ENCODE measurements around the gene KIF6.

KIF6 gene

DNA sequence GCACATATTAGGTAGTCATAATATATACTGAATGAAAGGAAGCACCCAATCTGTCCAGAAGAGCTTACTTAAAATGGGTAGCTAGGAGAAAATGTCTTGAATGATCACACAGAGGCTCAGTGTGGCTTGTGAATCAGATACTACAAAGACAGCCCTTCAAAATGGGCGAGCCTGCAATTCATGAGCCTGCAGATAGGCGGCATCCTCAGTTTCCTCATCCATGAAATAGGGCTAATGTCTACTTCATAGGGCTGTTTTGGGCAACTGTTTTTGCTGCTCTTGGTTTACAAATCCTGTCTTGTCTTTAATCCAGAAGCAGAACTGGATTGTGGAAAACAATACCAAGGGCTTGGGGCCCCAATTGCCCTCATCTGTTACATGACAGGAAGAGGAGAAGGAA lies 273.4 kb downstream of the KIF6 start:
- no peak for DNase-seq (ENCODE audit: low spot score)

DNA sequence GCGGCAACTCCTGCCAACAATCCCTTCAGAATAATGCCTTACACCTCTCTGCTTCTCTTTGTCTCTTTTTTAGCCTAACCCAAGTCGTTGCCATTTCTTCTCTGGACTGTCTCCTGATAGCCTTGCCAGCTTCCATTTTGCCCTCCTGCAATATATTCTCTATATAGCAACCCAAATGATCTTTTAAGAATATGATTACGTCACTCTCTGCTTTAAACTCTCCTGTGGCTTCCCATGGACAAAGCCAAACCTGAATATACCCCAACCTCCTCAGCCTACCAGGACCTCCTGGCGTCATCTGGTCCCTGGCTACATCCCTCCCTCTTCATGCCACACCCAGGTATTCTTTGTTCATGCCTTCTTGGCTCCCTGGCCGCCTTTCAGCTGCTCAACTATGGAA lies 276.2 kb downstream of the KIF6 start:
- DNase-seq (ENCODE audit: low spot score): no peak

DNA sequence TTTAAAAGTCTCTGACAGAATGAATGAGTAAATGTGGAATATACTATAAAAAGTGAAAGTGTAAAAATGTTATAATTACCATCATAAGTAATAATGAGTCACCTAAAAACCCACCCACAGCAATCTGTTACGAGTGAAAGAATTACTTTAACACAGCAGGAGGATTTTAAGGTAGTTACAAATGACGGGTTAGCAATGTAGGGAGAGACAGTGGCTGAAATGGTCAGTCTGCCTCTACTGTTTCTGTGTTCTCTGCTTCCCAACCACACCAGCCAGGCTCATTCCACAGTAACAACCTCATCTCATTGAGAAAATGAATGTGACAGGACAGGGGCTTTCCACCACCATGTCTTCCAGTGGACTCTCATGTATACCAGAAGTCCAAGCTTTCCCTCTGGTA lies 278.3 kb downstream of the KIF6 start:
- no peak for DNase-seq (ENCODE audit: low spot score)

DNA sequence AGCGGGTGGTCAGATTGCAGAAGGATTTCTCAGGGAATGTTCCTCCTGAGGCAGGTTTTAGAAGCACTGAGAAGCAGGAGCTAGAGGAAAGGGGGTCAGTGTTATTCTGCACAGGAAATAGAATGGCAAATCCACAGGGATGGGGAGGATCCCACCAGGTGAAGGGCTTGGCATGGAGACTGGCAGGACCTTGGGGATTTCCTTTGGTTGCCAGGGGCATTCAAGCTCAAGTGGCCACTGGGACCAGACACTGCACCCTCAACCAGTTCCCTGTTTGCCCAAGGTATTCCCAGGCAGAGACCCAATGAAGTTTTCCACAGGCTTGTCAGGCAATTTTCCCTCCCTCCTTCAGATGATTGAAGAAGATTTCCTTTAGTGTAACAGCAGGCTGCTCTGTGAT lies 279.5 kb downstream of the KIF6 start:
- no peak for DNase-seq (ENCODE audit: low spot score)

DNA sequence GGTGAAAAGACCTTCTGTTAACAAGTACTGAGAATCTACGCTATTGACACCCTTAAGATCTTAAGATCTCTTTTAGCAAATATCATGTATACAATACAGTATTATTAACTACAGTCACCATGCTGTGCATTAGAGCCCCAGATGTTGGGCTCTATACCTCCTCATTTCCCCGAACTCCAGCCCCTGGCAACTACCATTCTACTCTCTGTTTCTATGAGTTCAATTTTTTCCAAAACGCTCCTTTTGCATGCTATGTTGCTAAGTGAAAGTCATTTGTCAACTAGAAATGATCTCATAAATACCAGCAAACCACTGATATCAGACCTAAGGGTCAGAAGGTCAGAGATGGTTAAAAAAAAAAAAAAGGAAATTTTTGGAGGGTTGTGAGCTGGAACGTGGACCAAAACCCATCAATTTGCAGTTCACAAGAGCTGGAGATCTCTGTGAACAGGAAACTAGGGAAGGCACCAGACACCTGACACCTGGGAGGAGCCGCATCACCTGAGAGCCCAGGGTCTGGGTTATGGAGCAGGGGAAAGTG lies 280.7 kb downstream of the KIF6 start:
- DNase-seq (ENCODE audit: low spot score): no peak

DNA sequence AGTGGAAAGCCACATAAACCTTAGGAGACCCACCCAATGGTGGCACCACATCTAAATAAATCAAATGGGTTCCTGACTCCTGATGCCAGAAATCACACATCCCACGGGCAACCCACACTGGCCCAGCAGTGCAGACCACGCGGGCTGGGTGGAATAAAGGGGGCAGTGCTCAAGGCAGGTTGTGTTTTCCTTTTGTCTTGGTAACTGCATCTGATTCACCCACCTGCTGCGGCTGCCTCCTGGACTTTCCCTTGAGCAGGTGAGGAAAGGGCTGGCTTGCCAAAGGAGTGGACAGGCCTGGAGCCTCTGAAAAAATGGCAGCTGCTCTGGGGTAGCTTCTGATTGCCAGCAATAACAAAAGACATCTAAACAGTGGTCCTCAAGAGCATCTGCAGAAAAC lies 283.2 kb downstream of the KIF6 start:
- no peak for DNase-seq (ENCODE audit: low spot score)

DNA sequence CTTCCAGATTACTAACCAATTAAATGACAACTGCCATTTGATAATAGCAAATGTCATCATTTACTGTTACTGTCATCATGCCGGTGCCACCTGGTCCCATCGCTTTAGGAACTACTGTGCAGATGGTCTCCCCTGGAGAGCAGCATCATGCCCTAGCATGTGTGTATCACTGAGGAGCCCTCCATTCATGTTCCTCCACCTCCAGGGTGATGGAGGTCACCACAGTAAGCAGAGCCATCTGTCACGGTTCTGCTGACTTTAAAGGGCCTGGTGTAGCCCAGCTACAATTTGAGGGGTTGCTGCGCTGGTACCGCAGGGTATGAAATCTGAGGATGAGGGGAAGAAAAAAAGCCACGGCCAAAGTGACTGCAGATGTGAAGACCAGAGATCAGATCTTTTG lies 283.9 kb downstream of the KIF6 start:
- DNase-seq (ENCODE audit: low spot score): no peak

DNA sequence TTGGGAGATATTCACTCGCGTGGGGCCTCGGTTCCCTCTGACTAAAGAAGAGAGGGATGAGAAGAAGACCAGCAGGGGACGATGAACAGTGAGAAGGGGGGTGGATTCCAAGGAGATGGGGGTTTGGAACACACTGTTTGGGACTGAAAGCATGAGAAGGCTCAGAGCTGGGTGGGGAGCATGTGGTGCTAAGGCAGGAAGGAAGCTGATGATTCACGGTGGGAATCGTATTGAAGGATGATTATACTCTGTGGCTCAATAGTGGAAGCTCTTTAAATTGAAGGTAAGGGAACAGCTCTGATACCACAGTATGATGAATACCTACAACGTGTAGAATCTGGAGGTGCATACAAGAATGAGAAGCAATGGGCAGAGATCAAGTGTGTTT lies 285.2 kb downstream of the KIF6 start:
- DNase-seq (ENCODE audit: low spot score): no peak

DNA sequence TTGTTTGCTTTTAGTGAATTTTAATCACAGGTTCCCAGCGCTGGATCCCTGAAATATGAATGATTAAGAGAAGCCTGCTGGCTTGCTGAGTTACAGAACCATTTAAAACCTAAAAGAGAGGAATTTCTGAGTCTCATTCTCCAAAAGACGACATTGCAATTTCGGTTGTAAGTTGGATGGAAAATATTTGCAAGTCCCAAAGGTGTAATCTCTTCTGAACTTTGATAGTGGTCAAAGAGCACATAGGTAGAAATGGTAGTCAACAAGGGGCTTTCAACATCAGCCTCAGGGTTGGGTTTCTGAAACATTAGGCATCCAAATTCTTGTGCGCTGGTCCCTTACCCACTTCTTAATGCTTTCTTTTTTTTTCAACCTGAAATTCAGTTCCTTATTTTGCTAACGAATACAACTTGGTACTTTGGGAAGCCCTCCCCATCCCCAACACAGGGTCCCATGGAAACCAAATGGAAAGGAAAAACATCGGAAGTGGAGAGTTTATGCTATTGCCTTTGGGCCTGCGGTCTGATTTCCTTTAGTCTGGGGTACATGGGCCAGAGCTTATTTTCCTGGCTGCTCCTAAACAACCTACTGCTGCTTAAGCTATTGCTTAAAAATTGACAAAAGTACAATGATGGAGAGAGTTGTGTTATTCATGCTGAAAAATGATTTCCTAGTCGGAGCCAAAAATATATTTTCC lies 285.7 kb downstream of the KIF6 start:
- no peak for DNase-seq (ENCODE audit: low spot score)

DNA sequence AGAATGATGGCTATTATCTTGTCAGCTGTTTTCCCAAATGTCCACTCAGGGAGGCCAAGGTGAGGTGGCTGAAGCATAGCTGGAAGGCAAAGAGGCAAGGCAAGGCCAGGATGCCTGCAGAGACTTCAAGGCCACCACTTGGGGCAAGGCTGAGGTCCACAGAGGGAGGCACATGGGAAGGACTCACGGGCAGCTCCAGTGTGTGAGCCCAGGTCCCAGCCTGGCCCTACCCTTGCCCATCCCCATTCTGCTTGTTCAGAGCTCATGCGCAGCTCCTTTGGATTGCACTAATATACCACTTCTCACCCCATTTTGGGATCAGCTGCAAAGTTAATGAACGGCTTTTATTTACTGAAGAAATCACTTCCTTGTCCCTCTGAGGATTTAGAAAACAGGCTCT lies 291.6 kb downstream of the KIF6 start:
- no peak for DNase-seq (ENCODE audit: low spot score)

DNA sequence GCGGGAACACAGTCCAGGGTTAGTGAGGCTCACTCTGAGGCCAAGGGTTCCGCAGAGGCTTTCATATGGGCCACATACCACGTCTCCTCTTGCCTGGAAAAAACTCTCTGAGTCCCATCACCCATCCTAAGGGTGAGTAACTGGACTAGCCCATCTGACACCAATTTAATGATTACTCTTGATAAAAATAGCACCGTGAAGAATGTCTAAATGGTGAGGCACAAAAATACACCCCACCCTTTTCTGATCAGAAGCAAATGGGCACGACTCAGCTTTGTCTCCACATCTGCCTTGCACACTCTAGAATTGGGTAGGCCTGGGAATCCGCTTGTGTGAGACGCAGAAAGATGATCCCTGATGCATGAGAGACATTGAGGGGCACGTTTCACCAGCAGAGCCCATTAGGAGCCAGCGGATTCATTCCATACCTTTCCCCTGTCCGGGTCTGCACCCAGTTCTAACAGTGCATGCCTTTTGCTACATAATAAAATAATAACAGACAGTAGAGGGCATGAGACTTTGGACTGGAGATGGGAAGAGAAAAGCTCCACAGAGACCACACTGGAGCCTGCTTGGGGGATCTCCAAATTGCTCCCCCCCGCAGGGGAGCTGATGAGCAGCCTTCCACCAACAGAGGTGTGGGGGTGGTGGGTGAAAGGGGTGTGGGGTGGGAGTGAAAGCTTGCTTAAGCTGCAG lies 292.7 kb downstream of the KIF6 start:
- no peak for DNase-seq (ENCODE audit: low spot score)

DNA sequence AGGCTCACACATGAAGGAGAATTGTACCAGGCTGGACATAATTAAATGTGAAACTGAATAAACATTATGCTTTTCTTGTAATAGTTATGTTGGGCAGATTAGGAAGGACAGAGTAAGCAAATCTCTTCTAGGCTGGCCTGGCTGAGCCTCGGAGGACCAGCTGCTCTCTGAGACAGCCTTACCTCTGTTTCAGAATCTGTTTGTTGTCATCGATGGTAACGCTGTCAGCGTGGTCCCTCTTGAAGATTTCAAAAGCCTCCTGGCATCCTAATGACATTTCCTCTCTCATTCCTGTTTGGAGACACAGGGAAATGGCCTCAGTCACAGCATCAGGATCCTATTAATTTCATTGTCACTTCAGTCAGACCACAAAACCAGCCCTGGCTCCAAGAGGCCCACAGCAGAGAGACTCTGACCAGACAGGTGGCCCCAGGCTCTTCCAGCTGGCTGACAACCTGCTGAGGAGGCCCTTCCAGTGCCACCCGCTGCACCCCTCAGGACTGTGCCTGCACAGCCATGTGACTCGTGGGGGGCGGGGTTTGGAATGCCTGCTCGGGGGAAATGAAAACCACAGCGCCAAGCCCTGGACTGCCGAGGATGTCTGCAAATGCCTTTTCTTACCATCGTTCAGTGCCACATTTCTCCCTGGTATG lies 294.2 kb downstream of the KIF6 start:
- DNase-seq (ENCODE audit: low spot score): no peak

DNA sequence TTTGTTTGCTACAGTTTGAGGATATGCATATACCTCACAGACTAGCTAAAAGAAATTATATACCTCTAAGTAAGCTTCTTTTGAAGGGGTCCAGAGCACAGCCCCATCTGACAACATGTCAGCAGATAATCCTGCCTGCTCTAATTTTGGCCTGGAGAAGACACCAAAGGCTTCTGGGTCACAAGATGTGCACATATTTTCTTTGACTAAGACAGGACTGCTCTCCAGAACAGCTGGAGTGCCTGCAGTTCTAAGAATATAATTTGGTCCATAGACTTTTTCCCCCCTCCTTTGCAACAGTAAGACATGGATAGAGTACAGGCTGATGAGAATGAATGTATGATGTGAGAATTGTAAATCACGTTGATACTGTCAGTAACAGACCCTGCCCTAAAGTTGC lies 294.8 kb downstream of the KIF6 start:
- no peak for DNase-seq (ENCODE audit: low spot score)

DNA sequence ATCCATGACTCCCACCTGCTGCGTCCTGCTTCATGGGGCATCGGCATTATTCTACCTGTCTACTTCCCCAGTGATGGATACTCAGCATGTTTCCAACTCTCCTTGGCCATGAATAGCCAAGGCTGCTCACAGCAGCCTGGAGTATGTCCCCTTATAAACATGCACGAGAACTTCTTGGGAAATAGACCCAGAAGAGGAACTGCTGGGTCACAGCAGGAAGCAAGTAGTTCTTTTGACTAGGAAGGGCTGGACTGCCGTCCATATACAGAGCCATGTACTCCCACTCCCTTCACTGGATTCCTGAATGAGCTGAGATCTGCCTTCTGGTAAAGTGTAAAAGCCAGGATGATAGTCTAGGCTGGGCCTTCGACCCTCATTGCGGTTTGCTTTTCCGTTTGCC lies 296.4 kb downstream of the KIF6 start:
- no peak for DNase-seq (ENCODE audit: low spot score)

DNA sequence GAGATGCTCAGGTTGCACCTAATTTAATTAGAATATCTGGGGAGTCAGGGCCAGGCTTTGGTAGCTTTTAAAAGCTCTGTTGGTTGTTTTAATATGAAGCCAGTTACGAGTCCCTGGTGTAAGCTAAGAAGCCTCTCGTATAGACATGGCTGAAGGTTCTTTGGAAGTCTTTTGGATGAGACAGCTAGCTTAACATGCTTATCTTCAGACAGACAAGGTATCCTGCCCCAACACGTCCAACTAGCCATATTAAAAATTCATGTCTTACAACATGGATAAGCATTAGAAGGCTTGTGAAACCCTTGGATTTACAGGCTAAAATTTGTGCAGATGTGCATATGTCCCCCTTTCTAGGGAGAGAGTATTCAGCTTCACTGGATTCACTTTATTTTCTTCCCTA lies 297.1 kb downstream of the KIF6 start:
- no peak for DNase-seq (ENCODE audit: low spot score)

DNA sequence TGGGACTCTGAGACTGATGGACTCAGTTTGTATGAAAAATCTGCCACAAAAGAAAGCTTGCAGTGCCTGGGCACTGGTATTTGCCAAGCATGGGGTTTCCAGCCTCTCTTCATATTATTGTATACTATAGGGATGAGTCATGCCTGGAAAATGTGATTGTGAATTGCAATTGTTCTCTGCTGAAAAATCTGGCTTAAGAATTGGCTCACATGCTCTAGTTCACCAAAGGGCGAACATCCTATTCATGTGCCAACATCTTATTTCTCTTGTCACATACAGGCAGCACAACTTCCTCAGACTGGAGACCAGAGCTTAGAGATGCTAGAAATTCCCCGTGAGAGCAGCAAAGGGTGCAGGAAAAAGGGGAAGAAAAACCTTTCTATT lies 299.1 kb downstream of the KIF6 start:
- no peak for DNase-seq (ENCODE audit: low spot score)

DNA sequence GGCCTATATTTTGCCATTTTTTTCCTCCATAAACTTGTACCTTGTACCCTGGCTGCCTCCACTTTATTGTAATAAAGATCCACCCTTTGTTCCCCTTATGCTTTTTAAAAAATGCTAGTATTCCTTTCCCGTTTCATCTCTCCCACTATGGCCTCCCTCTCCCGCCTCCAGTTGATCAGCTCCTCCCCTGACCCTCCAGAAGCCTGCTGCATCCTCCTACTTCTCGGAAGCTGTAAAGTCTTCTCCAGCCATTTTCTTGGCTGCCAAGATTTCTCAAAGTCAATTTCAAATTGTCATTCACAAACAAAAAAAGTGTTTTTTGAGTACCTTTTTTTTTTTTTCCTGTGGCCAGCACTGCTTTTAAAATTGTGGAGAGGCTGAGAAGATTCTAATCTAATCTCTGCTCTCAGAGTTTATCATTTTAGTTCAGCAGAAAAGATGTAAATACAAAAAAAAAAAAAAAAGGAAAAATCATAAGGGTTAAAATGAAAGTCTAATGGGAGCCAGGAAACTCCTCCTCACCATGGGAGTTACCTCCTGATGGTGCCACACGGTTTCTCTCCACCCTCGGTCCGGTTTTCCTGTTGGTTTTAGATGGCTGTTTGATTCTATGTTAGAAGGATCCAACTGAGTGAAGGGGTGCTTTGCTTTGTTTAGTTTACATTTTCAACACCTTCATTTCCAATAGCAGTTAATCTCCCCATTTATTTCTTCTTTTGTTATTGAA lies 299.7 kb downstream of the KIF6 start:
- DNase-seq (ENCODE audit: low spot score): no peak

DNA sequence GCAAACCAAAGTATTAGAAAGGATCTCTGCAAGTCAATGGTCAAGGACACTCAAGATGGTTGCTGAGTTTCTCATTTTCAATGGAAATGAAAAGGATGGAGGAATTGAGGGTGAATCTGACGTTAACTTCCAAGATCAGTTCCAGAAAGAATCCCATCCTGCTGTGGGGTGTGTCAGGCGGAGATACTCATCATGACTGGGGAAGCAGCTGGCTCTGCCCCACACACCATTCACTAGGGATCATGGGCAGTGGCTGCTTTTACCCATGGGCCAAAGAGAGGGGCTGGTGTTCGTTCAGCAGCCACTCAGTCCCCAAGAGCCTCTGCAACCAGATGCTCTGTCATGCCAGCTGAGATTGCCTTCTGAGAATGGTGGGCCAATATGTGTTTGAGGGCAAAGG lies 300.4 kb downstream of the KIF6 start:
- no peak for DNase-seq (ENCODE audit: low spot score)

DNA sequence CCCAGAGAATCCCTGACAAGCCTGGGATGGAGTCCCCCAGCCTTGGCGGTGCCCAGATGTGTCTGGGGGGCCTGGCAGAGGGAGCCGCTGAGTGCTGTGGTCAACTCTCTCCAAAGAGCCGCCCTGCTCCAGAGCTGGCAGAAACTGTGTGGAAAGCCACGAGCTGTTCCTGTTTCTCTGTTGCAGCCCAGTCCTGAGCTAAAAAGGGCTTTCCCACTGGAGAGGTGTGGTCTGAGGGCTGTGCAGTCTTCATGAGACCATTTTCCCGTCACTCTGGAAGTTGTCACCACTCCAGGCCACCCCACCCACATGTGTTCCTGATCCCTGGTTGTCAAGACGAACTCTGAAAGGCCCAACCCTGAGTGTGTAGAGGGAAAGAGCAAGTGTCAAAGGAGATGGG lies 303.0 kb downstream of the KIF6 start:
- no peak for DNase-seq (ENCODE audit: low spot score)

DNA sequence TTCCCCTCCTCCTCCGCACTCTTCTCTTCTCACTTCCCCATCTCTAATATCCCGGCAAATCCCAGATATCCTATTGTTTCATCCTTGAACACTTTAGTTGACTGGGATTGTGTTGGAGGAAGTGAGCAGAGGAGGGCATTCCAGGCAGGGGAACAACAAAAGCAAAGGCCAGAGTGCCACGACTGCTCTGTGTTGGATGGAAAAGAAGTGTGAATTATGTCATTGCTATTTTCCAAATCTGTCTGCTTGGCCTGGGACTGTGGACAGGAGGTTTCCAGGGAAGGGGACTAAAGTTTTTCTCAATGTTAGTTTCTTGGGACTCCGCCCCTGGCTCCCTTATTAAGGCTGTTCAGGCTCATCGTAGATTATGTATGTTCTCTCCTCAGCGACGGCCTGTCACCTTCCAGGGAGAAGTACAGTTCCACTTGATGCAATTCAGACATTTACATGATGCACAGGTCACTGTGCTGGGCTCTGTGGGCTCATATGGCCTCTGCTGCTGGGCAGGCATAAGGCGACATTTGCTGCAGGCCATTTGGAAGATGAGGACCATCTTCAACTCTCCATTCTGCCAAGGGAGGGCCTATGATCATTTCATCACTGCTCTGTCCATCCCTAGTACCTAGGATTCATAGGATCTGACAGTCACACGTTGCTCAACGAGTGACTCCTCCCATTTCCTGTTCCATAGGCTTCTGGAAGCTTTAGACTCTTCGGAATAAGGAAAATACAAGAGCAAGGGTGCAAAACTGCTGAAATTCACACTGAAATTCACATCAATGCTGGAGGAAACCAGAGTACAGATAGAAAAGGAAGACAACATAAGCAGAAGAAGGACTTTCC lies 303.6 kb downstream of the KIF6 start:
- DNase-seq (ENCODE audit: low spot score): no peak

Measured in CD4-positive, alpha-beta T cell treated with Interleukin-2 at 100 ng/mL for 4 hours (primary cell).